Activated T-helper 9 cell treated with anti-CD3 and anti-CD28 coated beads, Interleukin-2, amount 50 U/mL, for 16 hours (primary cell): Measurements from ENCODE around the gene RAD51B.
A peak's percentile ranks its signal among the peaks of the same experiment; 100 is the strongest.
"Not testable (repeated sequence)": the region's sequence is repeated elsewhere in the genome, so short reads cannot be mapped to it uniquely, and the experiment has no call there.

ENCODE experiments used
- DNase-seq: peaks from one replicate; pipeline ENCODE4 v3.0.0-alpha.2; 2020; ENCODE audit warnings: low read depth

The RAD51B gene

DNA sequence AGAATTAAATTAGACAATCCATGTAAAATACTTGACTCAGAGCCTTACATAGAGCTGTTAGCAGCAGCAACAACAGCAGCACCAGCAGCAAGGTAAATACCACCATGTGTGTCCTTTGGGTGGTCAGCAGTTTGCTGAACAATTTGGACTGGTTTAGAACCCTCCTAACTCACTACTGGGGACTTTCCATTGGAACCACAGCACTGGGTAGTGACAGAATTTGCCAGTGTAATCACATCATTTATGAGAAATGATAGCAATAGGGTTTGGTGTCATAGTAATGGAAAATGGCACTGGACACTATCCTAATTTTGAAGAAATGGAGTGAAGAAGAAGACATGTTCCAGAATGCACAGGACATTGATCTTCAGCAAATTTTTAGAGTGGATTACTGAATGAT is 392.8 kb downstream of the RAD51B start:
- no peak for DNase-seq

GRCh38 chr14:68214431-68214830 is 394.9 kb downstream of the RAD51B start:
- no peak for DNase-seq

GRCh38 chr14:68215629-68216028 is 396.1 kb downstream of the RAD51B start:
- no peak for DNase-seq

DNA sequence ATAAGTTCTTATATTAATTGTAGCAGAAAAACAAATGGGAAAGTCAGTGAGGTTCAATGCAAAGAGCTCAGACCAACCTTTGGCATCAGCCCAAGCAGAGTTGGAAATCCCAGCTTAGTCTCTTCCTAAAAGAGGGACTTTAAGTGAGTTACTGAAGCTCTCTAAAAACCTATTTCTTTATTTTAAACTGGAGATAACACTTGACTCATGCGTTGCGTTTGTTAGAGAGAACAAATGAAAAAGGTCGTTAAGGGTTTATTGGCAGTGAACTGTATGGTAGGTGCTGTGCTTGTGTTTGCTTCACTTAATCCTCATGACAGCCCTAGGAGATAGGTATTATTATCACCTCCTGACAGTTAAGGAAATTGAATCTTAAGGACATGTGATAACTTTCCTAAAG is 396.5 kb downstream of the RAD51B start:
- no peak for DNase-seq

- DNase-seq, result no peak
These were observed 397.4 kb downstream of the RAD51B start for GRCh38 chr14:68216957-68217356.

DNA sequence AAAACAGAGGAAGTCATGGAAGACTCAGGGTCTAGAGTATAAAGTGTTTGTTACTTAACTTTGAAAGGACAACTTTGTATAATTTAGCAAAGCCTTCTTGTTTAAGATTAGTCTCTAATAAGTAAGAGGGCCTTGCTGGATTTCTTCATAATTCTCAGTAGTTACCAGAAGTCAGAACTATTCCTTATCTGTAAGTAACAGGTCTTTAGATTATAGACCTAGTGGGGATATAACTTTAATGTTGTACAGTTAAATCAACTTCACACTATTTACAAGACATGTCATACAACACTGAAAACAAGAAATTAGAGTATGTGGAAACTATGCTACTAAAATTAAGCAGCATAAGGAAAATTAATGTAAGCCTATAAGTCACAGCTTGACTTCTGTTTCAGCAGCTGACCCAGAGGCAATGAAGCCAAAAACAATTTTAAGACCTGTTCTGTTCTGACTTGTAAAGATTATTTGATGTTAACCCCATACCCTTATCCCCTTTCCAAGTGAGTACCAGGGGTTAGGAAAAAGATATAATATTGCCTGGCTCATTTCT is 398.3 kb downstream of the RAD51B start:
- no peak for DNase-seq

DNA sequence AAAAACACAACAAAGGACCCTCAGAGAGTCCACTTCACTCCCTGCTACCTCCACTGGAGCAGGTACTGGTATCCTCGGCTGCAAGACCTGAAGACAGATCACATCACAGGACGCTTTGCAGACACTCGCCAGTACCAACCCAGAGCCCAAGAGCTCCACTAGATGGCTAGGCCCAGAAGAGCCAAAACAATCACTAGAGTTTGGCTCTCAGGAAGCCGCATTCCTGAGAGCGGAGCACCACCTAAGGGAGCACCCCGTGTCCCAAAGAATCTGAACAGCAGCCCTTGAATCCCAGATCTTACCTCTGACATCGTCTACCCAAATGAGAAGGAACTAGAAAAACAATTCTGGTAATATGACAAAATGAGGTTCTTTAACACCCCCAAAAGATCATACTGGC is 399.8 kb downstream of the RAD51B start:
- no peak for DNase-seq

DNA sequence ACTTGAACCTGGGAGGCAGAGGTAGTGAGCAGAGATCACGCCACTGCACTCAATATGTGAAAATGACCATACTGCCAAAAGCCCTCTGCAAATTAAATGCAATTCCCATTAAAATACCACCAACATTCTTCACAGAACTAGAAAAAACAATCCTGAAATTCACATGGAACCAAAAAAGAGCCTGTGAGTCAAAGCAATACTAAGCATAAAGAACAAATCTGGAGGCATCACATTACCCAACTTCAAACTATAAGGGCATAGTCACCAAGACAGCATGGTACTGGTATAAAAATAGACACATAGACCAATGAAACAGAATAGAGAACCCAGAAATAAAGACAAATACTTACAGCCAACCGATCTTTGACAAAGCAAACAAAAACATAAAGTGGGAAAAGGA is 401.5 kb downstream of the RAD51B start:
- not testable (repeated sequence) for DNase-seq

DNA sequence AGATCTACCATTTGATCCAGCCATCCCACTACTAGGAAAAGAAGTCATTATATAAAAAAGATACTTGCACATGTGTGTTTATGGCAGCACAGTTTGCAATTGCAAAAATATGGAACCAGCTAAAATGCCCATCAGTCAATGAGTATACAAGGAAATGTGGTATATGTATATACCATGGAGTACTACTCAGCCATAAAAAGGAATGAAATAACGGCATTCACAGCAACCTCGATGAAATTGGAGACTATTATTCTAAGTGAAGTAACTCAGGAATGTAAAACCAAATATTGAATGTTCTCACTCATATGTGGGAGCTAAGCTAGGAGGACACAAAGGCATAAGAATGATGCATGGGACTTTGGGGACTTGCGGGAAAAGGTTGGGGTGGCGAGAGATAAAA is 402.6 kb downstream of the RAD51B start:
- no peak for DNase-seq

GRCh38 chr14:68222726-68223125 is 403.1 kb downstream of the RAD51B start:
- no peak for DNase-seq

DNA sequence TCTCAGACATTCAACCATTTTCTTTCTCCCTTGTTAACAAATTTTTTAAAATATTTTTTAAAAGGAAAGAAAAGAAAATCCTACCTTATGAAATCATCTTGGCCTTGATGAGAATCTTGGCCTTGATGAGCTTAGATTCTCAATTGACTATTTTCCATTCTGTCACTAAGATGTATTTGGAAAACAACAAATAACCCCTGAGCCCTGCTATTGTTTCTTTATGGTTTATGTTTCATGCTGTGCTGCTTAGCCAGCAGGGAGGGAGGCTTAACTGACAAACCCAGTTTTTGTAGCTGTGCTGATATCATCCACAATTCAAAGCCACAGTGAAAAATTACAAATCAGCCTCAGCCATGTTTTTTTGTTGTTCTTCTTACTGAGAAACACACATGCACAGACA is 404.1 kb downstream of the RAD51B start:
- DNase-seq, result no peak

- DNase-seq, result no peak
These were observed 405.7 kb downstream of the RAD51B start for GRCh38 chr14:68225321-68225720.

- DNase-seq, result no peak
These were observed 406.9 kb downstream of the RAD51B start for GRCh38 chr14:68226523-68226922.

DNA sequence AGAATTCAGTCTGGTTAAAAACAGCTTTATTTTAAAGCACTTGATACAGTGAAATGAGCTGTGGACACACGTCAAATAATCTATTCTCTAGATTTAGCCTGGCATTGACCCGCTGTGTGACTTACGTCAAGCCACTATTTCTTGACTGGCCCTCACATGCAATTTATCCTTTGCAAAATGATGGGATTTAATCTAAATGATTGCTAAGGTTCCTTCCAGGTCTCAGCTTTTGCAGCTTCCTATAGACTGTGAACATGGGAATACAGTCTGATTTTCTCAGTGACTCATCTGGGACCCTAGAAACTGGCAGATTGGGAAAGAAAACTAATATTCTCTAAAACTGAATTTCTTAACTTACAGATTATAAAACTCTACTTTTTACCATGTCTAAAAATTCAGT is 409.1 kb downstream of the RAD51B start:
- DNase-seq, result no peak

- no peak for DNase-seq
These were observed 410.0 kb downstream of the RAD51B start for GRCh38 chr14:68229423-68230100.

DNA sequence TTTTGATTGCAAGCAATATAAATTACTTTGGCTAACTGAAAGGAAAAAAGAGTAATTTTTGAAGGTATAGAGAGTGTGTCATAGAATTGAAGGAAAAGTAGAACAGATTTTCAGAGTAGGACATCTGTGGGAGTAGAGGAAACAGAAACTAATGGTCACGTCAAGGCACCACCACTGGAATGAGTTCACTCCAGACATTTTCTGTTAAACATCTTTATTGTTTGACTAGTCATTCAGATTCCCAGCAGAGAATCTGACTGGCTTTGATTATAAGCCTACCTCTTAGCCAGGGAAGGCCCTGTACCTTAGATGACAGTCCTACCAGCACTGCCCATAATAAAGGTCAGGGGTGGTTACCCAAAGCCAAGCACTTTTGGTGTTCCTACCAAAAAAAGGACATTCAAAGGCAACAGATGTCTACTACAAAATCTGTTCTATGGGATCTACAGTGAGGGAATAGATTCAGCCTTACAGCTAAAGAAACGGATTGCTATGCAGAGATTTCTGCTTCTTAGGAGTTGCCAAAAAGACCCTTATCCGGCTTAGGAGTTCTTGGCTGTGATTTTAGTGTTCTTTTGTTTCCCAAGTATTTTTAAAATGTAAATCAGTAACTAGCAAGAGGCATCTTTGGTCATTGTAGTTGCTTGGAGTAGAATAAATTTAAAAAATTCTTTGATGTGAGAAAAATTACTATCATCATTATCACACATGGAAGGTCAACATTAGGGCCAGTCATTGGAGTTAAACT is 410.8 kb downstream of the RAD51B start:
- DNase-seq, result no peak

GRCh38 chr14:68230950-68231717 is 411.6 kb downstream of the RAD51B start:
- no peak for DNase-seq

- DNase-seq, result no peak
These were observed 412.3 kb downstream of the RAD51B start for GRCh38 chr14:68231898-68232297.

DNA sequence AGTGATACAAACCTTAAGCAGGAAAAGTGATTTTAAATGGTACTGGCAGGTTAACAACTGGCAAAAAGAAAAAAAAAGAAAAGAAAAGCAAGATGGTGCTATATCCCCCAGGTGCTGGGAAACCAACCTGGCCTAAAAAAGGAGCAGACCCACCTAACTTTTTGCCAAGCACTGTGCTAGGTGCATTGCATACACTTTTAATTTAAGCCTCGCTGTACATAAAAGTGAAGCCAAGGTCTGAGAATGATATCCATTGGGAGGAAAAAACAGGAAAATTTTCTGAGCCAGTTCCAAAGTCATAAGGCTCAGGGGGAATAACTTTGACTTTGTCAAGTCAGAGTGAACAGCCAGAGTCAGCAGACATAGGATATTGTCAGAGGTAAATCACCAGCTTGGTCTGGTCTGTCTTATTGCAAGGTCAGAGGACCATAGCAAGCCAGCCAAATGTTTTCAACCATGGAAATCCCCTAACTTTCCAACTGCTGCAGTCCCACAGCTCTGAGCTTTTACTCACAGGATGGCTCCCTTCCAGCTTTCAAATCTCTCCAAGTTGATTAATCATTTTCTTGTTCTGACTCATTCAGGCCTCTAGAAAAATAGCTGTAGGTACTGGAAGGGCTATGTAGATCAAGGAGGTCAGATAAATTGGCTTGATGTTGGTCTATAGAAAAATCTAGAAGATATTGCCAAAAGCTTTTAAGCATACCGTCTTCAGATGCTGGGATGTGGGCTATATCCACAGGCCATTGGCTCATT is 412.9 kb downstream of the RAD51B start:
- peak; percentile 6 for DNase-seq

- no peak for DNase-seq
These were observed 413.7 kb downstream of the RAD51B start for GRCh38 chr14:68233101-68233784.
